Measurements from ENCODE around the gene FAM169A.
"Not testable (repeated sequence)": the region's sequence is repeated elsewhere in the genome, so short reads cannot be mapped to it uniquely, and the experiment has no call there.

Gene FAM169A

GRCh38 chr5:74865804-74866595 lies at the start of gene FAM169A:
Gene FAM169A, minus strand, starts transcription at chr5:74866387. Its CDS starts 24,711 bp downstream, at chr5:74841676.
- H3K4me1 Mint-ChIP-seq = peaks cover 44% of the 10 kb centered on the region
- peak within 1 kb of the TSS; percentile 98 for H3K27ac Mint-ChIP-seq
- H3K36me3 Mint-ChIP-seq = no peaks in the 10 kb centered on the region
- H3K27me3 Mint-ChIP-seq = no peaks in the 10 kb centered on the region
- peak within 1 kb of the TSS; percentile 90 for H3K4me3 Mint-ChIP-seq
- no peaks in the 10 kb centered on the region for H3K9me3 Mint-ChIP-seq

GRCh38 chr5:74915488-74915887 lies 49.3 kb upstream of the FAM169A start:
- Mint-ChIP-seq H3K27me3 (peaks cover 2% of the 10 kb centered on the region), H3K27ac (no peak overlapping the region), H3K4me1 (no peaks in the 10 kb centered on the region), H3K4me3 (no peak overlapping the region), H3K9me3 (peaks cover 1% of the 10 kb centered on the region), H3K36me3 (no peaks in the 10 kb centered on the region)

- H3K9me3 Mint-ChIP-seq, H3K4me1 Mint-ChIP-seq, H3K4me3 Mint-ChIP-seq, H3K27me3 Mint-ChIP-seq, H3K36me3 Mint-ChIP-seq, H3K27ac Mint-ChIP-seq: not testable (repeated sequence)
Observed at GRCh38 chr5:74911421-74911820, 45.2 kb upstream of the FAM169A start.

- H3K4me1 Mint-ChIP-seq, H3K27ac Mint-ChIP-seq, H3K36me3 Mint-ChIP-seq, H3K4me3 Mint-ChIP-seq, H3K27me3 Mint-ChIP-seq, H3K9me3 Mint-ChIP-seq: not testable (repeated sequence)
Observed at GRCh38 chr5:74909888-74910287, 43.7 kb upstream of the FAM169A start.

GRCh38 chr5:74908237-74908636 lies 42.0 kb upstream of the FAM169A start:
- H3K27ac Mint-ChIP-seq, H3K36me3 Mint-ChIP-seq, H3K9me3 Mint-ChIP-seq, H3K4me3 Mint-ChIP-seq, H3K27me3 Mint-ChIP-seq, H3K4me1 Mint-ChIP-seq: not testable (repeated sequence)

GRCh38 chr5:74904713-74905112 lies 38.5 kb upstream of the FAM169A start:
- not testable (repeated sequence) for H3K27ac Mint-ChIP-seq, H3K27me3 Mint-ChIP-seq, H3K36me3 Mint-ChIP-seq, H3K4me3 Mint-ChIP-seq, H3K4me1 Mint-ChIP-seq, H3K9me3 Mint-ChIP-seq

- no peaks in the 10 kb centered on the region for H3K4me1 Mint-ChIP-seq
- H3K27me3 Mint-ChIP-seq = no peaks in the 10 kb centered on the region
- H3K9me3 Mint-ChIP-seq = no peaks in the 10 kb centered on the region
- H3K27ac Mint-ChIP-seq = no peak overlapping the region
- no peak overlapping the region for H3K4me3 Mint-ChIP-seq
- H3K36me3 Mint-ChIP-seq = no peaks in the 10 kb centered on the region
Observed at GRCh38 chr5:74903165-74903787, 37.1 kb upstream of the FAM169A start.

GRCh38 chr5:74897049-74897448 lies 30.9 kb upstream of the FAM169A start:
- Mint-ChIP-seq H3K4me1 (no peaks in the 10 kb centered on the region), H3K27ac (no peak overlapping the region), H3K9me3 (peaks cover 5% of the 10 kb centered on the region), H3K36me3 (no peaks in the 10 kb centered on the region), H3K4me3 (no peak overlapping the region), H3K27me3 (no peaks in the 10 kb centered on the region)

- Mint-ChIP-seq H3K27ac (no peak overlapping the region), H3K36me3 (no peaks in the 10 kb centered on the region), H3K4me3 (no peak overlapping the region), H3K9me3 (peaks cover 5% of the 10 kb centered on the region), H3K27me3 (no peaks in the 10 kb centered on the region), H3K4me1 (no peaks in the 10 kb centered on the region)
Observed at GRCh38 chr5:74895906-74896305, 29.7 kb upstream of the FAM169A start.

GRCh38 chr5:74894351-74894750 lies 28.2 kb upstream of the FAM169A start:
- H3K4me1 Mint-ChIP-seq = no peaks in the 10 kb centered on the region
- no peak overlapping the region for H3K27ac Mint-ChIP-seq
- no peaks in the 10 kb centered on the region for H3K27me3 Mint-ChIP-seq
- H3K9me3 Mint-ChIP-seq = peaks cover 5% of the 10 kb centered on the region
- no peak overlapping the region for H3K4me3 Mint-ChIP-seq
- no peaks in the 10 kb centered on the region for H3K36me3 Mint-ChIP-seq

- H3K4me3 Mint-ChIP-seq = no peak overlapping the region
- H3K27ac Mint-ChIP-seq = no peak overlapping the region
- no peaks in the 10 kb centered on the region for H3K27me3 Mint-ChIP-seq
- no peaks in the 10 kb centered on the region for H3K36me3 Mint-ChIP-seq
- H3K4me1 Mint-ChIP-seq = no peaks in the 10 kb centered on the region
- H3K9me3 Mint-ChIP-seq = peaks cover 5% of the 10 kb centered on the region
Observed at GRCh38 chr5:74892921-74893320, 26.7 kb upstream of the FAM169A start.

GRCh38 chr5:74889523-74890105 lies 23.4 kb upstream of the FAM169A start:
- H3K4me3 Mint-ChIP-seq = no peak overlapping the region
- H3K27ac Mint-ChIP-seq = no peak overlapping the region
- no peaks in the 10 kb centered on the region for H3K36me3 Mint-ChIP-seq
- no peaks in the 10 kb centered on the region for H3K27me3 Mint-ChIP-seq
- H3K4me1 Mint-ChIP-seq = no peaks in the 10 kb centered on the region
- H3K9me3 Mint-ChIP-seq = peaks cover 4% of the 10 kb centered on the region

GRCh38 chr5:74888117-74888516 lies 21.9 kb upstream of the FAM169A start:
- Mint-ChIP-seq H3K27ac (no peak overlapping the region), H3K4me3 (no peak overlapping the region), H3K9me3 (no peaks in the 10 kb centered on the region), H3K27me3 (no peaks in the 10 kb centered on the region), H3K36me3 (no peaks in the 10 kb centered on the region), H3K4me1 (no peaks in the 10 kb centered on the region)

- Mint-ChIP-seq H3K27ac (no peak overlapping the region), H3K4me3 (no peak overlapping the region), H3K4me1 (no peaks in the 10 kb centered on the region), H3K9me3 (no peaks in the 10 kb centered on the region), H3K36me3 (no peaks in the 10 kb centered on the region), H3K27me3 (no peaks in the 10 kb centered on the region)
Observed at GRCh38 chr5:74885170-74885569, 19.0 kb upstream of the FAM169A start.

- not testable (repeated sequence) for H3K27ac Mint-ChIP-seq, H3K4me3 Mint-ChIP-seq, H3K27me3 Mint-ChIP-seq, H3K36me3 Mint-ChIP-seq, H3K9me3 Mint-ChIP-seq, H3K4me1 Mint-ChIP-seq
Observed at GRCh38 chr5:74882379-74883134, 16.4 kb upstream of the FAM169A start.
